WTC11 (cell line): ENCODE measurements around the gene CEP135.

Source experiments
- CREB1 ChIP-seq: sonication (generic); formaldehyde crosslinking; IDR thresholded peaks from 2 replicates; pipeline ENCODE4 v1.8.0; 2023; ENCODE audit warnings: mild to moderate bottlenecking, missing genetic modification reagents
- CTCF ChIP-seq: fragments of 200-600 bp; IDR thresholded peaks from 2 replicates; pipeline ENCODE4 v1.8.0; 2022; ENCODE audit warnings: antibody characterized with exemption
- IRF2 ChIP-seq: sonication (generic); formaldehyde crosslinking; IDR thresholded peaks from 2 replicates; pipeline ENCODE4 v1.8.0; 2022; ENCODE audit warnings: low read depth, missing genetic modification reagents, borderline replicate concordance
- MAX ChIP-seq: sonication (generic); formaldehyde crosslinking; IDR thresholded peaks from 2 replicates; pipeline ENCODE4 v1.8.0; 2022; ENCODE audit warnings: mild to moderate bottlenecking, missing genetic modification reagents
- NR2C2 ChIP-seq: sonication (generic); formaldehyde crosslinking; IDR thresholded peaks from 2 replicates; pipeline ENCODE4 v1.8.0; 2022; ENCODE audit warnings: mild to moderate bottlenecking, missing genetic modification reagents
- PREB ChIP-seq: sonication (generic); formaldehyde crosslinking; IDR thresholded peaks from 2 replicates; pipeline ENCODE4 v1.8.1; 2022; ENCODE audit warnings: mild to moderate bottlenecking, missing genetic modification reagents, moderate library complexity, borderline replicate concordance
- USF2 ChIP-seq: sonication (generic); formaldehyde crosslinking; IDR thresholded peaks from 2 replicates; pipeline ENCODE4 v1.8.1; 2023; ENCODE audit warnings: mild to moderate bottlenecking, missing genetic modification reagents, moderate library complexity
- ZNF671 ChIP-seq: fragments of 250-450 bp; sonication (Bioruptor Pico); IDR thresholded peaks from 2 replicates; pipeline ENCODE4 v1.8.0; 2021; ENCODE audit warnings: mild to moderate bottlenecking

- TF ChIP-seq CREB1 (CRISPR knock-in tag), result no peak
- no peak for TF ChIP-seq MAX (CRISPR knock-in tag)
- no peak for TF ChIP-seq PREB (CRISPR knock-in tag)
- TF ChIP-seq ZNF671, result no peak
- no peak for TF ChIP-seq CTCF
- no peak for TF ChIP-seq NR2C2 (CRISPR knock-in tag)
- no peak for TF ChIP-seq IRF2
- no peak for TF ChIP-seq USF2 (CRISPR knock-in tag)
These were observed 106.6 kb downstream of the CEP135 start for GRCh38 chr4:56055027-56055977.
